Progenitor cell of endocrine pancreas (in vitro differentiated cells): ENCODE measurements around the gene ZNF598. TPM values are rescaled to one million over a fixed set of nuclear protein-coding genes. Genes with fewer than 3 reads are reported as not detected.

Experiments
- DNase-seq: peaks from one replicate; pipeline ENCODE4 v3.0.0; 2021; ENCODE audit warnings: low spot score; ENCODE audit not compliant: unreplicated experiment
- H3K27ac Mint-ChIP-seq: 2 replicates; pipeline ENCODE4 v1.8.0; 2021; ENCODE audit warnings: mild to moderate bottlenecking, moderate library complexity, mixed read lengths
- H3K27me3 Mint-ChIP-seq: 2 replicates; pipeline ENCODE4 v1.8.0; 2021; ENCODE audit warnings: mixed read lengths
- H3K36me3 Mint-ChIP-seq: 2 replicates; pipeline ENCODE4 v1.8.0; 2022; ENCODE audit warnings: mixed read lengths; ENCODE audit not compliant: insufficient read depth
- H3K4me1 Mint-ChIP-seq: 2 replicates; pipeline ENCODE4 v1.8.0; 2021; ENCODE audit warnings: low read depth, mixed read lengths
- H3K4me3 Mint-ChIP-seq: 2 replicates; pipeline ENCODE4 v1.8.0; 2021; ENCODE audit warnings: low read depth, mild to moderate bottlenecking, moderate library complexity, mixed read lengths
- H3K9me3 Mint-ChIP-seq: 2 replicates; pipeline ENCODE4 v1.8.0; 2021; ENCODE audit warnings: low read depth, mixed read lengths
- total RNA-seq: library from RNA; stranded (reverse); gene quantifications from 2 replicates; pipeline ENCODE4 v1.2.1, GENCODE V29; 2021
- TF ChIP-seq, protein P1 (sequence below): fragments of 200-600 bp; sonication (generic); IDR thresholded peaks from one replicate; pipeline ENCODE4 v1.5.0; 2021; ENCODE audit warnings: antibody characterized with exemption, mild to moderate bottlenecking; ENCODE audit not compliant: unreplicated experiment

The ZNF598 gene
- total RNA-seq, 1 donor from 2014 or later: 41.5 TPM

DNA sequence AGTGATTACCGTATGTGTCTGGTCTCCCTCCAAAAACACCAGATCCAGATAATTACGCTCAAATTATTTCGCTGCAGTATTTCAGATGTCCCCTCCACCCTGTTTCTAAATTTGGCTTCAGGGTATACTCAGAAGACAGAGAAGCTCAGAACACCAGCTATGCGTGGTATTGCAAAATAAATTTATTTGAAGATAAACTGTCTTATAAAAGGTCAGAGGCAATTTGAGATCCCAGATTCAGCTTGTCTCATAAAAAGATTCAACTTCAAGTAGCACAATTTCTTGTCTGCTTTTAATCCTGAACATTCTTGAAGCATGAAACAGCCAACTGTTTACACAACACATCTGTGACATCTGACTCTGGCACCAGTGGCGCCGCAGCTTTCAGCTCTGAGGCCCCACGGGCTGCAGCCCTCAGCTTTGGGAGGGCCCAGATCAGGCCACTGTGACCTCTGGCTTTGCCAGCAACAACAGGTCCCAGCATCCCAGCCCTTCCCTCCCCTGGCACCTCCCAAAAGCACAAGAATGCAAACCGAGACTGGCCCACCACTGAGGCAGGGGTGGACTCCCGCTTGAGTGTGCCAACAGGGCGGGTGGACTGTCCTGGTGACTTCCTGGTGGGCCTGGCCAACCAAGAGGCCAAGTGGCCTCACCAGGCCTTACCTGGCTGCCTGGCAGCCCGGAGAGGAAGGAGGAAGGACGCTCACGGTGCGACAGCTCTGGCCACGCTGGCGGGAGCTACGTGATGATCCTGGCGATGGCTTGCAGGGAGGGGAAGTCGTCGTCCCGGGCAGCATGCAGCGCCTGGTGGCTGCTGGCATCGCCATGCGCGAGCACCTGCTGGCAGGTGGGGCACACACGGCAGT, 11.9 kb downstream of the ZNF598 start:
- no peak for DNase-seq
- Mint-ChIP-seq H3K36me3 (peaks cover 6% of the 10 kb centered on the region), H3K4me1 (no peaks in the 10 kb centered on the region), H3K27ac (no peak overlapping the region), H3K27me3 (peaks cover 8% of the 10 kb centered on the region), H3K9me3 (no peaks in the 10 kb centered on the region), H3K4me3 (no peak overlapping the region)
- TF ChIP-seq, protein P1, sequence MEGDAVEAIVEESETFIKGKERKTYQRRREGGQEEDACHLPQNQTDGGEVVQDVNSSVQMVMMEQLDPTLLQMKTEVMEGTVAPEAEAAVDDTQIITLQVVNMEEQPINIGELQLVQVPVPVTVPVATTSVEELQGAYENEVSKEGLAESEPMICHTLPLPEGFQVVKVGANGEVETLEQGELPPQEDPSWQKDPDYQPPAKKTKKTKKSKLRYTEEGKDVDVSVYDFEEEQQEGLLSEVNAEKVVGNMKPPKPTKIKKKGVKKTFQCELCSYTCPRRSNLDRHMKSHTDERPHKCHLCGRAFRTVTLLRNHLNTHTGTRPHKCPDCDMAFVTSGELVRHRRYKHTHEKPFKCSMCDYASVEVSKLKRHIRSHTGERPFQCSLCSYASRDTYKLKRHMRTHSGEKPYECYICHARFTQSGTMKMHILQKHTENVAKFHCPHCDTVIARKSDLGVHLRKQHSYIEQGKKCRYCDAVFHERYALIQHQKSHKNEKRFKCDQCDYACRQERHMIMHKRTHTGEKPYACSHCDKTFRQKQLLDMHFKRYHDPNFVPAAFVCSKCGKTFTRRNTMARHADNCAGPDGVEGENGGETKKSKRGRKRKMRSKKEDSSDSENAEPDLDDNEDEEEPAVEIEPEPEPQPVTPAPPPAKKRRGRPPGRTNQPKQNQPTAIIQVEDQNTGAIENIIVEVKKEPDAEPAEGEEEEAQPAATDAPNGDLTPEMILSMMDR: no peak

DNA sequence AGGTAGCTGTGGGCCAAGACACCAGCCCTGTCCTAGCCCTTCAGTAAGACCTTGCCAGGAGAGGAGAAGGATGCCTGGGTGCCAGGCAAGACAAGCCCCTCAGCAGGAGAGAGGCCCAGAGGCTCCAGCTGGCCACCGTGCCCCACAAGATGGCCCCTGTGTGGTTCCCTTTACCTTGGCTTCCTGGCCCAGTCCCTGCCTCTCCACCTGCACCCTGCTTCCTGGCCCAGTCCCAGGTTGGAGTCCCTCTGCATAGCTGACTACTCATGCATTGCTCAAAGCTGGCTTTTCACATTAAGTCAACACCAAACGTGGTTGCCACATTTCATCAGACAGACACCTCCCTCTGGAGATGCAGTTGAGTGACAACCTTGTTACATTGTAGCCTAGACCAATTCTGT, 15.9 kb downstream of the ZNF598 start:
- peaks cover 26% of the 10 kb centered on the region for H3K27me3 Mint-ChIP-seq
- H3K27ac Mint-ChIP-seq: no peak overlapping the region

DNA sequence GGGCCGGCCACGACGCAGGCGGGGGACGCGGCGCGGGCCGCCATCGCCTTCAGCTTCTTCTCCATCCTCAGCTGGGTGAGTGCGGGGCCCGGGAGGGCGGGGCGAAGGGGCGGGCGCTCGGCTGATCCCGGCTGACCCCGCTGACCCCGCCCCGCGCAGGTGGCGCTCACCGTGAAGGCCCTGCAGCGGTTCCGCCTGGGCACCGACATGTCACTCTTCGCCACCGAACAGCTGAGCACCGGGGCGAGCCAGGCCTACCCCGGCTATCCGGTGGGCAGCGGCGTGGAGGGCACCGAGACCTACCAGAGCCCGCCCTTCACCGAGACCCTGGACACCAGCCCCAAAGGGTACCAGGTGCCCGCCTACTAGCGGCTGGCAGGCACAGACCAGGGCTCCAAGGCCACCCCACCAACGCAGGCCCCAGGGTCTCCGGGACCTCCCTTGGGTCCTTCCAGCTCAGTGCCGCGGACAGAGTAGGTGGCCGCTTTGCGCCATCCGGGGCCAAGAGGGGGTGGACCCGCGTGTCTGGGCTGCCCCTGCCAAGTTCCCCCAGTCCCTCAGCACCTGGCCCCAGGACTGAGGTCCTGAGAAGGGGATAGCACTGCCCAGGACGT, 16.8 kb downstream of the ZNF598 start:
- peaks cover 2% of the 10 kb centered on the region for H3K4me1 Mint-ChIP-seq

More for the DNA sequence above, 15.9 kb downstream of the ZNF598 start:
- Mint-ChIP-seq H3K36me3 (peaks cover 4% of the 10 kb centered on the region), H3K4me1 (peaks cover 2% of the 10 kb centered on the region), H3K4me3 (no peak overlapping the region), H3K9me3 (no peaks in the 10 kb centered on the region)
- no peak for DNase-seq
- TF ChIP-seq, protein P1: no peak

DNA sequence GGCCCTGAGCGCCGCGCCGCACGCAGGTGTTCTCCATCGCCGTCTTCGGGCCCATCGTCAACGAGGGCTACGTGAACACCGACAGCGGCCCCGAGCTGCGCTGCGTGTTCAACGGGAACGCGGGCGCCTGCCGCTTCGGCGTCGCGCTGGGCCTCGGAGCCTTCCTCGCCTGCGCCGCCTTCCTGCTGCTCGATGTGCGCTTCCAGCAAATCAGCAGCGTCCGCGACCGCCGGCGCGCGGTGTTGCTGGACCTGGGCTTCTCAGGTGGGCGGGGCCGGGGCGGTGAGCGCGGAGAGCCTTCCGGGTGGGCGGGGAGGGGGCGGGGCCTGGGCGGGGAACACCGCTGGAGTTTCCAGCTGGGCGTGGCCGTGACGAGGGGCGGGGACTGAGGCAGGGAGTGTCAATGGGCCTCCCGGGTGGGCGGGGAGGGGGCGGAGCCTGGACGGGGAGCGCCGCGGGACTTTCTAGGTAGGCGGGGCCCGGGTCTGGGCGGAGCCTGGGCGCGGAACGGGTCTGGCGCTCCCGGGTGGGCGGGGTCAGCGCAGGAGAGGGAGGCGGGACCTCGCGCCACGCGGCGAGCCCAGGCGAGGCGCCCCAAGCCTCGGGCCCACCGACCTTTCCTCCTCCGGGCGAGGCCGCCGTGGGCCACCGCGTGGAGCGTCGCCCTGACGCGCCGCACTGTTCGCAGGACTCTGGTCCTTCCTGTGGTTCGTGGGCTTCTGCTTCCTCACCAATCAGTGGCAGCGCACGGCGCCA, 17.5 kb downstream of the ZNF598 start:
- H3K36me3 Mint-ChIP-seq: no peaks in the 10 kb centered on the region
- H3K27me3 Mint-ChIP-seq: peaks cover 32% of the 10 kb centered on the region
- H3K9me3 Mint-ChIP-seq: no peaks in the 10 kb centered on the region
- TF ChIP-seq, protein P1: no peak
- no peak overlapping the region for H3K4me3 Mint-ChIP-seq
- H3K4me1 Mint-ChIP-seq: peaks cover 2% of the 10 kb centered on the region
- DNase-seq: peak; percentile 57
- no peak overlapping the region for H3K27ac Mint-ChIP-seq

More for the DNA sequence above, 16.8 kb downstream of the ZNF598 start:
- DNase-seq: no peak
- TF ChIP-seq, protein P1: no peak
- Mint-ChIP-seq H3K27ac (no peak overlapping the region), H3K36me3 (peaks cover 2% of the 10 kb centered on the region), H3K4me3 (no peak overlapping the region), H3K9me3 (no peaks in the 10 kb centered on the region), H3K27me3 (peaks cover 32% of the 10 kb centered on the region)

DNA sequence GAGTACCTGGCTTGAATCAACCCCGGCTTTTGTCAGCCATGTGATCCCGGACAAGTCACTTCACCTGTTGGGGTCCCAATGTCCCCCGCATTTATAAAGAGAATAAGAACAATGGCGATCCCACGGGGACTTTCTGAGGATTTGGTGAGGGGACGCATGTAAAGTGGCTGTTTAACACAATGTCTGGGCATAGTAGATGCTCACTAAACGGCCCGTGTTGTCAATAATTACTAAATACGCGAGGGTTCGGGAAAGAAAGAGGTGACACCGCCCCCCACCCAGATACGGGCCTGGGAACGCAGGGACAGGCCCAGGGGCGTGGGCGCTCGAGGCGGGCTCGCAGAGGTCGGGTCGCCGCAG, 18.1 kb downstream of the ZNF598 start:
- no peak overlapping the region for H3K4me3 Mint-ChIP-seq
- peaks cover 2% of the 10 kb centered on the region for H3K4me1 Mint-ChIP-seq
- TF ChIP-seq, protein P1: no peak
- H3K36me3 Mint-ChIP-seq: peaks cover under 1% of the 10 kb centered on the region
- H3K27ac Mint-ChIP-seq: no peak overlapping the region
- H3K27me3 Mint-ChIP-seq: peaks cover 32% of the 10 kb centered on the region
- no peaks in the 10 kb centered on the region for H3K9me3 Mint-ChIP-seq
- DNase-seq: no peak
